ENCODE results near the gene SMCO3.

The SMCO3 gene

DNA sequence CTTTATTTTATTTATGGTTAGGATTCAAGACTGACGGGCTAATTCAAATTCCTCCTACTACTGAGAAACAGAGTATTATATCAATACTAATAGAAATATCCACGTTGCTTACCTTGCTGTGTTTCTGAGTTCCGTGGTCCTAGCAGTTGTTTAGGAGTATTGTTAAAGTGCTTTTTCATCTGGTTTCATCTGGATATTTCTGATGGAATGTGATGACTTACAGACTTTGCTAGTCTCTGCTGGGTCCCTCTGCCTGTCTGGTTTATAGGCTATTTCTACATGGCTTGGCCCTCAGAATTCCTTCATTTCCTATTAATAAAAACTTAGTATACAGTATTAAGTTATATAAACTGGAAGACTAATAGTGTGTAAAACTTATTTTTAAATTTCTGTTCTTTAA is at the start of gene SMCO3:
Gene SMCO3, minus strand, starts transcription at position 169 of the 400 bp plus-strand sequence. CDS start 7,502 bp downstream, outside the sequence.
- DNase-seq: no peak

DNA sequence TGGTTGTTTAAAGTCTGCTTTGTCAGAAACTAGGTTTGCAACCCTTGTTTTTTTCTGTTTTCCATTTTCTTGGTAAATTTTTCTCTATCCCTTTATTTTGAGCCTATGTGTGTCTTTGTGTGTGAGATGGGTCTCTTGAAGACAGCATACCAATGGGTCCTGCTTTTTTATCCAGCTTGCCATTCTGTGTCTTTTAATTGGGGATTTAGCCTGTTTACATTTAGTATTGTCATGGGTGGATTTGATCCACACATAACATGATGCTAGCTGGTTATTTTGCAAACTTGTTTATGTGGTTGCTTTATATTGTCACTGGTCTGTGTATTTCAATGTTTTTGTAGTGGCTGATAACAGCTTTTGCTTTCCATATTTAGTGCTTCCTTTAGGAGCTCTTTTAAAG is 46.5 kb upstream of the SMCO3 start:
- no peak for DNase-seq

DNA sequence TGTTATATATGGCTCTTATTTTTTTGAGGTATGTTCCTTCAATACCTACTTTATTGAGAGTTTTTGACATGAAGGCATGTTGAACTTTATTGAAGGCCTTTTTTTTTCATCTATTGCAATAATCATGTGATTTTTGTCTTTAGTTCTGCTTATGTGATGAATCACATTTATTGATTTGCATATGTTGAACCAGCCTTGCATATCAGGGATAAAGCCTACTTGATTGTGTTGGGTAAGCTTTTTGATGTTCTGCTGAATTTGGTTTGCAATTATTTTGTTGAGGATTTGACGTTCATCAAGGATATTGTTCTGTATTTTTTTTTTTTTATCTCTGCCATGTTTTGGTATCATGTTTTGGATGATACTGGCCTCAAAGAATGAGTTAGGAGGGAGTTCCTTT is 44.5 kb upstream of the SMCO3 start:
- DNase-seq: no peak

DNA sequence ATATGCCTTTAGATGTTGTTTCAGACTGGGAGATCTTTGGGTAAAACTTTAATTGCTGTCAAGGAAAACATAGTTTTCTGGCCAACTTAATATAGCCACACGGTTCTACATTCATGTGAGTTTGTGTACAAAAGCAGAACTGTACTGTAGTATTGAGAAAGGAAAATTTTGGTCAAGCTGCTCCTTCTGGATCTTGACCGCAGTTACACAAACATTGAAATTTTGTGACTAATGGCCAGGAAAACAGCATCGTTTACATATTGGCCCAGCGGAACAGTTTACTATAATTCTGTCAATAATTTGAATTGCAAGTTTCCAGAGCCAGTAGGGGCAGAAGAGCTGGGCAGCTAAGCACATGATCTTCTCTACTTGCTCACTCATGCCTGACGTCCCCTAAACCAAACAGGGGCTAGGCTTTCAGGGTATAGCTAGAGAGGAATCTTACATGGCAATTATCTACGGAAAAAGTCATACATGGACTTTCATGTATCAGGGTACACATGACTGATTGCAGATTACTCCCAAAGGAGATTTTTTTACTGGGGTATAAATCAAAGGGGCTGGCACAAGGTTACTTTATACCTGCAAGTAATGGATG is 40.7 kb upstream of the SMCO3 start:
- DNase-seq: no peak

DNA sequence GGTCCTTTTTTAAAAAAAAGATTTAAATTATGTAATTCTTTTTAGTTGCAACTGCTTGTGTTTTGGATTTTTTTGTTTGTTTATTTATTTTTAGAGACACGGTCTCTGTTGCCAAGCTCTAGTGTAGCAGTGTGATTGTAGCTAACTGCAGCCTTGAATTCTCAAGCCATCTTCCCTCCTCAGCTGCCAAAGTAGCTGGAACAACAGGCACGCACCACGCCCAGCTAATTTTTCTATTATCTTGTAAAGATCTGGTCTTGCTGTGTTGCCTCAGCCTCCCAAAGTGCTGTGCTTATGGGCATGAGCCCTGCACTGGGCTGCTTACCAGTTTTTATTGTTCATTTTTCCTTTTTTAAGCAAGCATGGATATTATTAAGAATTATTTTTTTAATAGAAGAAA is 40.0 kb upstream of the SMCO3 start:
- DNase-seq: no peak

DNA sequence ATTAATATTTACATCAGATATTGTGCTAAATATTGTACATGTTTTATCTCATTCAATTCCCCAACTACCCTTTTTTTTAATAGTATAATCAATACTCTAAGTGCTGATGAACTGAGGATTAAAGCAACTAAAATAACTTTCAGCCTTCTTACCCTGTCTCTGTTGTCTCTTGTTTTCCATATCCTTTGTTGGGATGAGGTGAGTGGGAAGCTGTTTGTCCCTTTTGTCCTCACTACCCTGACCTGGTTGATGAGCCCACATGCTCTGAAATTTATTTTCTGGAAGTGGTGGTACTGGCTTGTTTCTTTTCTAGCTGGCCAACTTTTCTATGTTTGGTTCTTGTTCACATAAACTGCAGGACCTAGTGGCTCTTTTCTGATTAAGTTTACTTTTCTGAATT is 38.9 kb upstream of the SMCO3 start:
- DNase-seq: no peak

DNA sequence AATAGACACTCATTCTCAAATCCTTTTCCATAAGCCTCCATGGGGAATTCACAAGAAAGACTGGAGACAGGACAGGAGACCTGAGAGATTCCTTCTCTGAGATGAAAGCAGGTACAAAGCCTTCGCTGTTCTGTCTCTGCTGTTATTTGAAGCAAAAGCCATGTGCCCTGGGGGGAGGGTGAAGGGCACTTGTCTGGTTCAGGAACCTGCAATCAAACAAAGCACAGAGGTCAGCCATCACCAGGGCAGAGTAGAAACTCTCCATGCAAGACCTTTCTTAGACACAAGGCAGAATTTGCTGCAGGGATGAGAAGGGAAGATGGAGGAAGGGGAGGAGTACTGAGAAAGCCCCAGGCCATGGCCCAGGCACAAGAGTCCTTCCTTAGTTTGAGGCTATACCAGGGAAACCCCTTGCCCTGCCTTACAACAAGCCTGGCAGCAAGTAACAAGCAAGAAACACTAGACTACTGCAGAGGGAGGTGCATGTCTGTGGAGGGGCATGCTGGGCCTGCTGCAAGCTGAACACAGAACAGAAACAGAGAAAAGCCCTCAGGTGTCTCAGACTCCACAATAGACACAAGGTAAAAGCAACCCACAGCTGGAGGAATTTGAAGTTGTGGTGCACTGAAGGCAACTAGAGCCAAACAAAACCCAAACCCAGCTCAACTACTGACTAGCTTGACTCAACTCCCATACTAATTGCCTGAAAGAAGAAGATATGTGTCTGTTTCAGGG is 37.1 kb upstream of the SMCO3 start:
- no peak for DNase-seq

DNA sequence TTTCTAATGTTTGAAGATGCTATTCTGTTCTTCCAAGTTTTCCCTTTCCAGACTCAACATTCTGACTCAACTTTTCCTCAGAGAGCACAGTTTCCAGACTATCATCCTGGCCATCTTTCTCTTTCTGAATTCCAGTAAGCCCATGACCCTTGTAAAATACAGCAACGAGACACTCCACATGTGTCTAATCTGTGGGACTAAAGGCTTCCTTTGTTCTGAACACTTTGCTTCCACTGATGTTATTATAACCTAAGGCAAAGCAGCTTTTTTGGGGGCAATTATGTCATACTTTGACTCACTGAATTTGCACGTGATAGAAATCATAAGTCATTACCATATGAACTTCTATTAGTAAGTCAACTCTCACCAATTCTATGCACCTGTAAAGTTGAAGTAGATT is 35.7 kb upstream of the SMCO3 start:
- DNase-seq: no peak

DNA sequence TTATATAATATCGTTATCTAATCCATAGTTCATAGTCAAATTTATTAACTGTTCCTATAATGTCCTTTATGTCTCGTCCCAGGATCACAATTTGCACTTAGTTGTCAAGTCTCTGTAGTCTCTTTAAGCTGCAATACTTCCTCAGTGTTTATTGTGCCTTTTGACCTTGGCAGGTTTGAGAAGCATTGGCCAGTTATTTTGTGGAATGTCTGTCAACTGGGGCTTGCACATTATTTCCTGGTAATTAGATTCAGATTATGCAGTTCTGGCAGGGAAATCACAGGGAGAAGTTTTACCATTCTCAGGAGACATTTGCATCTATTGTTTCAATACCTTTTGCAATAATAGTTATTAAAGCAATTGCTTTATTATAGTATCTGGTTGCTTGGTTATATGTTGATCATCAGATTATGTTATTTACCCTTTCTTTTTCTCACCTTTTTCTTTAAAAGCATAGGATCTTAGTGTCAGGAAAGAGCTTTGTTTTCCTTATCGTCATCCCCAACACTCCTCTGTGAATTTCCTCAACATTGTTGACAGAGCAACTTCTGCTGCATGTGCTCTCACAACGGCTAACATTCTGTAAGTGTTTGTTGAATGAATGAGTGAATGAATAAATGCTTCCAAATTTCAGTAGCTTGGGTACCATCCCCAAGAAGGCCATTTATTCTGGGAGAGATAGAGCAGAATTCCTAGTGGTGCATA is 33.0 kb upstream of the SMCO3 start:
- no peak for DNase-seq

DNA sequence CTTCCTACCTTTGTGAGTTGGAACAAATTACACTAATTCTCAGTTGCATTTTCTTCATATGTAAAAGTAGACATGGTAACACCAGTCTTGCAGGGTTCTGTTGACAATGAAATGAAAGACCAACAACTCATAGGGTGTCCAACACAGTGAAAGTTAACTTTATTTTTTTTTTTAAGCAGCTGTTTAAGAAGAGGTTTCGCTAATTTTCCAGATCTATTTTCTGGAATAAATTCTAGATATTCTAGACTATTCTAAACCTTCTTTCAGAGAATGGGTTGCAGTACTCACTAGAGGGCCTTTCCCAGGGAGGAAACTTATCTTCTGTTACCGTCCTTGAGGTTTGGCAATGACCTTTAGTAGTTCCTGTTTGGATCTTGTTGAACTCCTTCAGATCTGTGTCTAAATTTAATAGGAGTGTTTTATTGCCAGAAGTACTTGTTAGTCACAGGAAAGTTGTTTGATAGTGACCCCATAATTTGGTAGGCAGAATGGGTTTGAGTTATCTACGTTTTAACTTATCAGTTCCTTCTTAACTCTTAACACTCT is 32.1 kb upstream of the SMCO3 start:
- no peak for DNase-seq

DNA sequence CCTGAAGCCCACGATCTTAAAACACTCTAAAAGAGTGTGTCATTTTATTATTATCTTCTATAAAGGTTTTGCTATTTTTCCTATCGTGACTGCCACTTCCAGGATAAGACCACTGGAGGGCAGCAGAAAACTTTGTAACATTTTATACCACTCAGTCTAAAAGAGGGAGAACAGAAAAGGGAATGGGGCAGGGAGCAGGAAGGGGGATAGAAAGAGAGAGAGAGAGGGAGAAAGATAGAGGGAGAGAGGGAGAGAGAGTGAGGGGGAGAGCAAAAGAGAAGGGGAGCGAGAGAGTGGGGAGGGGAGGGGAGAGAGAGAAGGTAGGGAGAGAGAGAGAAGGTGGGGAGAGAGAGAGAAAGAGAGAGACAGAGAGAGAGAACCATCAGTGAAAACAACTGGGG is 31.4 kb upstream of the SMCO3 start:
- peak; percentile 21 for DNase-seq

DNA sequence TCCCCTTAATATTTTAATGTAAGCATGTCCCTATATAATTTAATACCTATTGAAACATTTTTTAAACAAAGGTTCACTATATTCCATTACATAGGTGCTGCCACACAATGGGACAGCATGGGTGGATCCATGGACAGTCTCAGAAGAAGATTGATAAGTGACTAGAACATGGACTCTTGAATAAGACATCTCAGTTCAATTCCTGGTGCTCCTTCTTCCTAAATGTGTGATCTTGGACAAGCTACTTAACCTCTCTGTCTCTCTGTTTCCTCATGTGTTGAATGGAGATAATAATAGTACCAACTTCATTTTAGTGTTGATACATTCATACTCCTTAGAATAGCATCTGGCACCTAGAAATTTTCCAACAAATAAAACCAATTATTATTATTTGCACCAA is 30.4 kb upstream of the SMCO3 start:
- DNase-seq: no peak

DNA sequence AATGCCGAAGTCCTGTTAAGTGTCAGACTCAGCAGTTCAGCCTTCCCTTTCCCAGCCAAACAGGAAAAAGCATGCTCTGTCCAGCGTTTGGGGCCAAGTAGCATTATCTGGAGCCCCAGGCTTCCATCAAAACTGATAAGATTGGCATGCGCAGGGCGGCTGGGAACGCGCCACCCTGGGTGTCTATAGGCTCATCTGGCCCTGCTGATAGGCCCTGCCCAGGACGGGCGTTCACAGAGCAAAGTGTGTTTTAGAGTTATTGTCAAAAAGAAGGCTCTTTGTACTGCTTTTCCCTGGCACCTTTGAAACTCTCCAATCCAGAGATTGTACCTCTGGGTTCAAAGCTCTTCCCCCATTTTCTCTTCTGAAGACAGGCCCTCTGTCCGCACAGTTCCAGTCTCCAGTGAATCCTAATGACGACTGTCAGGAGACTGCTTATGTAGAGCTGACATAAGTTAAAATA is 29.5 kb upstream of the SMCO3 start, which contains the start of gene ART4:
Gene ART4, minus strand, starts transcription at position 102 of the 463 bp plus-strand sequence. CDS start 413 bp downstream, outside the sequence.
- DNase-seq: no peak

DNA sequence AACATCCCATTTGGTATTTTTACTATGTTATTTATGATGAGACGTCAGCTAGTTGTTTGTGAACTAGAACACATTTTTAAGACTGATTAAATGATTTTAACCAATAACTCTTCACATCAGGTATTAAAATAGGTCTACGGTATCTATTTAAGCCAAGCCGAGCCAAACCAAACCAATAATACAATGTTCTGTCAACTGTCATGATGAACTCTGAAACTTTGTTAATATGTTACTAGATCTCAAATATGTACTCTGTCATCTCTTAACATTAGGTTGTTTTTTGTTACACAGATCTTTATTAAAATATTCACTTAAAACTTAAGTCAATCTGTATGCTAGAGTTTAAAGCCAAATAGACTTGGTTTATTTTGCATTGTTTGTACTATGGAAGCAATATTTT is 28.3 kb upstream of the SMCO3 start:
- no peak for DNase-seq

DNA sequence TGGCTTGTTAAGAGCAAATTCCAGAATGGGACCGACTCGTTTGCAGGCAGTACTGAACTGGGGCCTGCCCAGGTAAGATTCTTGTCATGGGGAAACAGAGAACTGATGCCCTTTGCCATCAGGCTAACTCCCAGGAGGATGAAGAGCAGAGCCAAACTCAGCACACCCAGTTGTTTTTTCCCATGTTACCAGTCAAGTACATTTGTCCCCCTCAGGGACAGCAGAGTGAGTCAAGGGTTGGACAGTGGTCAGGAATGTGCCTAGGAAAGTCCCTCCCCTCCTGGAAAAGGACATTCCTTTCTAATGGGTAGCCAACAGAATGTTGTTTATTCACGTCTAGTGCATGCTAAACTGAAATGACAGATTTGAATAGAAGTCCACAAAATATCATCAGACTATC is 27.8 kb upstream of the SMCO3 start:
- DNase-seq: no peak

DNA sequence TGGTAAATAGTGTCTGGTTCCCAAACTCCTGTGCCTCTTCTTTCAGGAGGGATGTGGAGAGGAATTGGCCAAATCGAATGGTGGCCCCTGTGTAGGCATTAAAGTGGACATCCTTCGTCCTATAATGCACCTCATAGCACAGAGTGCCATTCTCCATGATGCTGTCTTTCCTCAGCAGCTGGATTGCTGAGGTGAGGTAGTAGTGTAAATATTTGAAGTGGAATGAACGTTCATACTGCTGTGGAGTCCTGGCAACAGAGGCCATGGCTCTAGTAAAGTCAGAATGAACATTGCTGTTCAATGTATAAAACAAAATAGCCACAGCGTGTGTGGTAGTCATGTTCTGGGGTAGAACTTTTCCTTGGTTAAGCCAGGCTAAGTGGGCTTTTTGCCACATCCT is 26.6 kb upstream of the SMCO3 start:
- DNase-seq: no peak

DNA sequence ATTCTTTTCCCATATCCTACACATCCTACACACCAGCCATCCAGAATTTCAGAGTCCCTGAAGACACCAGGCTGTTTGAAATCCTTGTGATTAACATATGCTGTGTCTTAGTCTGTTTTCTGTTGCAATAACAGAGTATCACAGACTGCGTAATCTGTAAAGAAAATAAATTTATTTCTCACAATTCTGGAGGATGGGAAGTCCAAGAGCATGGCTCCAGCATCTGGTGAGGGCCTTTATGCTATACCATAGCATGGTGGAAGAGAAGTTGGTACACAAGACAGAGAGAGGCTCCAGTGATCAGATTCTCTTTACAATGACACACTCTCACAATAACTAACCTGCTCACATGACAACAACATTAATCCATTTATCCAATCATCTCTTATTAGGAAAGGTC is 25.3 kb upstream of the SMCO3 start:
- no peak for DNase-seq

DNA sequence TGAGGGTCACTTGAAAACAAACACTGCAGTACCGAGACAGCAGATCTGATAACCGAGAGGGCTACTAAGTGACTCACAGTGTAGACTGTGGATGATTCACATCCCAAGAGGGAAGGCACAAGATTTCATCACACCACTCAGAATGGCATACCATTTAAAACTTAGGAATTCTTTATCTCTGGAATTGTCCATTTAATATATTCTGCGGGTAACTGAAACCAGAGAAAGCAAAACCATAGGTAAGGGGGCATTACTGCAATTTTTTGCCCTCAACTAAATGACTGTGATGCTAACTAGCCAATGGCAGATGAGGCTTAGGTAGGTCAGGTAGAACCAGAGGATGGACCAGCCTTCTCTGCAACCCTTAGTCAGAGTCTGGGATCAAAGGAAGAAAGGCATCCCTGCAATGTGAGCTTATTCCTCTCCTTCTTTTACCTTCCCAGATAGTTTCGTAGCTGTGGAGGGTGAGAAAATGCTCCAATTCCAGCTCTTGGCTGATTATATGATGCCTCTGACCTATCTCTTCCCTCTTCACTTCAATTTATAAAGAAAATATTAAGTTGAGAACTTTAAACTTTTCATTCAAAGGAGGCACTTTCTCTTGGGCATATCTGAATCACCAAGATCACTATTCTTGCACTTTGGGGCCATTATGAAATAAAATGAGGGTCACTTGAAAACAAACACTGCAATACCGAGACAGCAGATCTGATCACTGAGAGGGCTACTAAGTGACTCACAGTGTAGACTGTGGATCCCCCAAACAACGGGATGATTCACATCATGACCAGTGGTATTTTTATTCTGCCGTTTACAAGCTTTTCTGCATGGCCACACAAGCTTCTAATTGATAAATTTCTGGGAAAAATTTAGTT is 22.6 kb upstream of the SMCO3 start:
- no peak for DNase-seq

DNA sequence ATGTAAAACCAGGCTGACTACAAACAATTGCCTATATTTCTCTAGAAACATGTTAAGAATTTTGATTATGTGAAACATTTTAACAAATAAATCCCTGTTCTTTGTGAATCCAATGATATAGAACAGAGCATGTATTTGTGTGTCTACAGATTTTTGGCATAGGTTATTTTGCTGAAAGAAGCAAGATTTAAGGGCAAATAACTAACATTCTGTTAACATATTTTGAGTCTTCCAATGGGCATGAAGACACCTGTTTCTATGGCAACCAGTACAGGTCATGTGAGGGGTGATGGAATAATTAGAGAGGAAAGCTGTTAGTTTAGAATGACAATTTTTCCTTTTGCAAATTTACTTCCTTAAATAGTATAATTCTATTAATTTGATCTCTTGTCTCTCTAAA is 20.5 kb upstream of the SMCO3 start:
- DNase-seq: no peak

DNA sequence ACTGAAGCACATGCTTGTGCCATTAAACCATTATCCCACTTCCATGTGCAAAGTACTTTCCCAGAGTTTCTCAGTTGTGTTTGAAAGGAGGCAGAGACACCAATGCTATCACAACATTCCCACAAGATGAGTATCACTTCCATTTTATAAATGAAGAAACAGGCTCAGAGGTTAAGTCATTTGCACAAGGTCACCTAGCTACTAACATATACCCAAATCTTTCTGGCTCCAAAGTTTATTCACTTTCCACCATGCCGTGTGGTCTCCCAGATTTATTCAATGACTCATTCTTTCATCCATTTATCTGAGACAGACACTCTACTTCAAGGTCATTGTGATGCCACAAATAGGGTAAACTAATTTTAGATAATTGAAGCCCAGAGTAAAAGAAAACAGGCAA is 20.0 kb upstream of the SMCO3 start:
- no peak for DNase-seq

DNA sequence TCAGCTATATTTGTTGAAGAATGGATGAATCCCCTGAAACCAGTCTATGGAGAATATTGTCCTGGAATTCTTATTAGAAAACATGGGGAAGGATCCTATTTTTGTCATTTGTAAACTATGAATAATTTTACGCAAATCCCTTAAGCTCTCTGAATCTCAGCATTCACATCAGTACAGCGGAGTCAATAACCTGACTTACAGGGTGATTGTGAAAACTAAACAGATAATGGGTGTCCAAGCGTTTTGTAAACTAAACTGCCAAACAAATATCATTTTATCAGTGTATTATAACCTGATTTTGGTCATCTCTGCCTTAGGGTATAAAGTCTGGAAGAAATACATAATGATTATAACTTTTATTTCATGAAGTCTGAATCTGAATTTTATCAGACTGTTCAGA is 19.4 kb upstream of the SMCO3 start:
- DNase-seq: no peak

DNA sequence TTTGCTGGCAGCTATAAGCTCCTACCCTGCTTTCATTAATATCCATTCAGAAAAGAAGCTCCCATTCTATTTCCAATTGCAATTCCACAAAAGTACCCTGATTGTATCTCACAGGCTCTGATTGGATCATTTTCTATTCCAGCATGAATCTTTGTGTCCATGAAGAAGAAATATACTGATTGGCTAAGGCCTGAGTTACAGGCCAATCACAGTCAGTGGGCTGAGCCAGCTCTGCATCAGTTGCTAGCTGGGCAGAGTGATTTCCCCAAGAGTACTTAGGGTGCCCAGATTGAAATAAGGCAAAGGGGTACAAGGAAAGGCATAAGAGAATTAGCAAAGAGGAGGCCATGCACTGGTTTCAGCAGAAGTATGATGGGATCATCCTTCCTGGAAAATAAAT is 14.9 kb upstream of the SMCO3 start:
- no peak for DNase-seq

DNA sequence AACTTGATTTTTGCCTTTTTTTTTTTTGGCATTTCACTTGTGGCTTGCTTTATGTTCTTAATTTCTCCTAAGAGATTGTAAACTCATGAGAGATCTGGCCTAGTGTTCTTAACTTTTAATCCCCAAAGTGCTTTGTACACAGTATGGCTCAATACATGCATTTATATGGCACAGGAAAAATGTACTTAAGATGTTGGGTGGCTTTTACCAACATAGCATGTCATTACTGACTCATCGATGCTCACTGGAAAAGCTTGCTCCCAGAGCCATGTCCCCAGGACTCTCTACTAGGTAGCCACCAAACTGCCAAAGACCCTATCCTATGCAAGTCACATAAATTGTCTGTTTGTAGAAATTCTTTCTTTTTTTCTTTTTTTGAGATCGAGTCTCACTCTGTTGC is 13.1 kb upstream of the SMCO3 start:
- DNase-seq: no peak
